ENCODE results near the gene OLFML2A.

OLFML2A gene

DNA sequence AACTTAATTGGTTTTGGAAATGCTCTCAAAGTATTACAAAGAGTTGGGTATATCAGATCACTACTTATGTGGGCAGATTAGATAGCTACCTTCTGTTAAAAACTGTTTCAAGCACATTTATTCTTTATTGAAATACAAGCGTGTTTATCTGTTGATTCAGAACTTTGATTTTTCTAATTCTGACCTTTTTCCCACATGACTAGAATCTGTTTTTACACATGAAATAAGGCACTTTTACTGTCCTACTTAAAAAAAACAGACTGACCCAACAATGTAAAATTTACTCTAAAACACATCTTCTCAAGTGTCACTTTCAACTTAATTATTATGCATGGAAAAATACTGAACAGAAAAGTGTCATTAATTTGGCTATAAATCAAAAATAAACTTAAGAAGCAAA is 10.6 kb upstream of the OLFML2A start:
- TF ChIP-seq, protein P1, sequence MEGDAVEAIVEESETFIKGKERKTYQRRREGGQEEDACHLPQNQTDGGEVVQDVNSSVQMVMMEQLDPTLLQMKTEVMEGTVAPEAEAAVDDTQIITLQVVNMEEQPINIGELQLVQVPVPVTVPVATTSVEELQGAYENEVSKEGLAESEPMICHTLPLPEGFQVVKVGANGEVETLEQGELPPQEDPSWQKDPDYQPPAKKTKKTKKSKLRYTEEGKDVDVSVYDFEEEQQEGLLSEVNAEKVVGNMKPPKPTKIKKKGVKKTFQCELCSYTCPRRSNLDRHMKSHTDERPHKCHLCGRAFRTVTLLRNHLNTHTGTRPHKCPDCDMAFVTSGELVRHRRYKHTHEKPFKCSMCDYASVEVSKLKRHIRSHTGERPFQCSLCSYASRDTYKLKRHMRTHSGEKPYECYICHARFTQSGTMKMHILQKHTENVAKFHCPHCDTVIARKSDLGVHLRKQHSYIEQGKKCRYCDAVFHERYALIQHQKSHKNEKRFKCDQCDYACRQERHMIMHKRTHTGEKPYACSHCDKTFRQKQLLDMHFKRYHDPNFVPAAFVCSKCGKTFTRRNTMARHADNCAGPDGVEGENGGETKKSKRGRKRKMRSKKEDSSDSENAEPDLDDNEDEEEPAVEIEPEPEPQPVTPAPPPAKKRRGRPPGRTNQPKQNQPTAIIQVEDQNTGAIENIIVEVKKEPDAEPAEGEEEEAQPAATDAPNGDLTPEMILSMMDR (IDR thresholded peaks at IDR 0.05; ENCODE audit: low read depth, low read length): no peak
- no peak overlapping the region for H3K4me3 ChIP-seq (replicated peaks in 1 of 2; ENCODE audit: low read depth in 2 of 2, low read length in 2 of 2)
- no peak for DNase-seq (ENCODE audit: low read depth in 2 of 2)

- no peak overlapping the region for H3K4me3 ChIP-seq (replicated peaks in 1 of 2; ENCODE audit: low read depth in 2 of 2, low read length in 2 of 2)
- DNase-seq (ENCODE audit: low read depth in 2 of 2): no peak
- TF ChIP-seq, protein P1 (IDR thresholded peaks at IDR 0.05; ENCODE audit: low read depth, low read length): peak; percentile 18
These were observed 9.9 kb upstream of the OLFML2A start for GRCh38 chr9:124766815-124767554.

GRCh38 chr9:124767821-124768220 is 9.1 kb upstream of the OLFML2A start:
- H3K4me3 ChIP-seq (replicated peaks in 1 of 2; ENCODE audit: low read depth in 2 of 2, low read length in 2 of 2): no peak overlapping the region
- DNase-seq (ENCODE audit: low read depth in 2 of 2): no peak
- TF ChIP-seq, protein P1 (IDR thresholded peaks at IDR 0.05; ENCODE audit: low read depth, low read length): no peak

DNA sequence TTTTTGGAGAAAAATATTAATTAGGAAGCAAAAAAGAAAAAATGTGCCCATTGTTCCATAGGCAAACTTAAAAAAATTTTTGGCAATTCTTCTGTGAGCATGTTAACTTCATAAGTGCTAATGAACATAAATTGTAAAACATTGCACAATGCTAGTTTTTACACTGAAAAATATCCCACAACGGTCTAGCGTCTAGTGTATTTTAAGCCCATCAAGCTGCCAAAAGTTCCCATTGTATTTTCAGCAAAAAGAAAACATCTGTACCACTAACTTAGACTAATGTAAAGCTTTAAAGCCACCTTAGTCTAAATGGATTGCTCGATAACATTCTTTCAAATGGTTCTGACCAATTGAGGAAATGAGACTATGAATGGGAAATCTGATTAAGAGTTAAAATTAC is 8.6 kb upstream of the OLFML2A start:
- DNase-seq (ENCODE audit: low read depth in 2 of 2): no peak
- TF ChIP-seq, protein P1 (IDR thresholded peaks at IDR 0.05; ENCODE audit: low read depth, low read length): no peak
- no peak overlapping the region for H3K4me3 ChIP-seq (replicated peaks in 1 of 2; ENCODE audit: low read depth in 2 of 2, low read length in 2 of 2)

DNA sequence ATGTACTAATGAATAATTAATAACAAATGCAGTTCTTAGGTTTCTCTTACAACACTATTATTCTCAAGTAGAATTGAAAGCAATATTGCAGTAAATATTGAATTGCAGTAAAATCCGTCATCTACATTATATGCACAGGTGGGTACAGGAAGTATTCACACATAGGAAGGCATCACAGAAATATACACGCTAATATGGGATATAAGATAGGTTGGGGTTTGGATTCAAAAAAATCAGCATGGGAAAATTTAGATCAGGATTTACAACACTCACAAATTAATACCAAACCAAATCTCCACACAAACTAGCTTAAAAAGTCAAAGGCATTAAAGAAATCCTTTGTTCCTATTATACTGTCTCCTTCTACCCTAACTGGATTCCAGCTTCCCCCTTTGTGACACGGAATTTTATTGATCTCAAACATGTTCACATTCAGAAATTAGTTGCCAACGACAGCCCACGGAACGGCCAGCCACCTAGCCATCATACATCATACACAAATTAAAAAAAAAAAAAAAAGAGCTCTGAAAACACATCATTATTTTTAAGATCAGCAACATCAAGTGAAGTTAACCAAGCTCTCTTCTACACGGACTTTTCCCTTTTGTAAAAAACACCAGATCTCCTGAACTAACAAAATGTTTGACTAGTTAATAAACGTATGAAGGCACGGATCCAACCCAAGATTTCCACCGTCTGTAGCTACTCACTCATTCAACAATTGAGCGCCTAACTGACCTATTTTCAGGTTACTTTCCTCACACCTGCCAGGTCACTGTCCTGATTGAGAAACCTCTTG is 8.0 kb upstream of the OLFML2A start:
- no peak for DNase-seq (ENCODE audit: low read depth in 2 of 2)
- TF ChIP-seq, protein P1 (IDR thresholded peaks at IDR 0.05; ENCODE audit: low read depth, low read length): no peak
- no peak overlapping the region for H3K4me3 ChIP-seq (replicated peaks in 1 of 2; ENCODE audit: low read depth in 2 of 2, low read length in 2 of 2)

DNA sequence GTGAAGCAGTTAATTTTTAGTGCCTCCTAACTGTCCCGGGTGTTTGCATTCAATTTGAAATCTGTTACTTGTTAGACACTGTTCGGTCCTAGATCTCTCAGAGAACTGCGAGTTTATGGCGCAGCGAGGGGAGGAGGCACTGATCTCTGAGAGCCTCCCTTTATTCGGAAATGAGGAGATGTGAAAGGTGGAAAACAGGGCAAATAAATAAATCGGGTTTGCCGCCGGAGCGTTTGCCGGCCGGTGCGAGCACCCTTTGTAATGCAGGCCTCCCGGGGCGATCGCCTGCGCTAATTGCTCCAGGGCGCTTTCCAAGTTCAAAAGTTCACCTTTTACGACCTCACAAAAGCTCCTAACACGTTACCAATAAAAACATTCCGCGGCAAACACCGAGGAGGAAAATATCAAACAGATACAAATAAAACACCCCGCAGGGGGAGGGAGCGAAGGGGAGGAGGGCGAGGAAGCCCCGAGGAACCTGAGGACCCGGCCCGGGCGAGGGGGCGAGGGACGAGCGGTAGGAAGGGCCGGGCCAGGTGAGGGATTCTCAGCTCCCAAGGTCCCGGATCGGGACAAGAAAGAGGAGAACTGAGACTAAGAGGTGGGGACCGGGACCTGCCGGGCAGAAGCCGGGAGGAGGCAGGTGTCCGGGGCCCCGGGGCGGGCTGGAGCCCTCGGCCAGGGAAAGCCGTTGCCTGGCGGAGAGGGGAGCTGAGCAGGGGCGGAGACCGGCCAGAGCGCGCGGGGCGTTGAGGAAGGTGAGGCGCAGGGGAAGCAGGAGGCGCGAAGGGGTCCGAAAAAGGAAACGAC is 7.2 kb upstream of the OLFML2A start:
- H3K4me3 ChIP-seq (replicated peaks in 1 of 2; ENCODE audit: low read depth in 2 of 2, low read length in 2 of 2): peak overlapping the region; percentile 71 to 72
- TF ChIP-seq, protein P1 (IDR thresholded peaks at IDR 0.05; ENCODE audit: low read depth, low read length): no peak
- DNase-seq (ENCODE audit: low read depth in 2 of 2): no peak

All from cardiac fibroblast (primary cell).